HepG2 (cell line): ENCODE measurements around the gene PRM3. TPM values are rescaled to one million over a fixed set of nuclear protein-coding genes. Genes with fewer than 3 reads are reported as not detected.

Experiments used
- ARID3A ChIP-seq: IDR thresholded peaks from 2 replicates; pipeline ENCODE4 v1.6.1; 2012; ENCODE audit warnings: low read depth, low read length, improper control_type of control experiment
- BCLAF1 ChIP-seq: fragments of 450-650 bp; IDR thresholded peaks from 2 replicates; pipeline ENCODE4 v1.6.1; 2017; ENCODE audit warnings: mild to moderate bottlenecking
- CBX1 ChIP-seq: IDR thresholded peaks from one replicate; pipeline ENCODE4 v1.6.1; 2016; ENCODE audit warnings: antibody characterized with exemption, low read depth
- CSRNP1 ChIP-seq: sonication (generic); formaldehyde crosslinking; IDR thresholded peaks from 2 replicates; pipeline ENCODE4 v1.8.1; 2023; ENCODE audit warnings: mild to moderate bottlenecking, missing genetic modification reagents
- DMTF1 ChIP-seq: sonication (generic); formaldehyde crosslinking; IDR thresholded peaks from 2 replicates; pipeline ENCODE4 v1.4.0; 2020; ENCODE audit warnings: mild to moderate bottlenecking, missing genetic modification reagents
- KDM1A ChIP-seq: IDR thresholded peaks from 2 replicates; pipeline ENCODE4 v1.6.1; 2016; ENCODE audit warnings: missing compliant biosample characterization
- NBN ChIP-seq: fragments of 450-650 bp; conservative IDR thresholded peaks from 2 replicates; pipeline ENCODE4 v1.6.1; 2017
- NR2F6 ChIP-seq, 2 experiments: IDR thresholded peaks; 2 replicates each; pipeline ENCODE4 v1.6.1; 2016; ENCODE audit warnings: antibody characterized with exemption in 1 of 2, mild to moderate bottlenecking in 1 of 2
- PLRG1 ChIP-seq: fragments of 450-650 bp; conservative IDR thresholded peaks from 2 replicates; pipeline ENCODE4 v1.6.1; 2016
- SNAPC2 ChIP-seq: sonication (generic); formaldehyde crosslinking; IDR thresholded peaks from 2 replicates; pipeline ENCODE4 v1.8.1; 2022; ENCODE audit warnings: mild to moderate bottlenecking, missing genetic modification reagents
- TBX3 ChIP-seq: fragments of 450-650 bp; IDR thresholded peaks from 2 replicates; pipeline ENCODE4 v1.6.1; 2017; ENCODE audit warnings: antibody characterized with exemption, mild to moderate bottlenecking, inconsistent platforms, borderline replicate concordance
- ZFP91 ChIP-seq: sonication (generic); formaldehyde crosslinking; IDR thresholded peaks from 2 replicates; pipeline ENCODE4 v1.9.0; 2022; ENCODE audit warnings: missing genetic modification reagents, mild to moderate bottlenecking, borderline replicate concordance
- ZFYVE20 ChIP-seq: sonication (generic); formaldehyde crosslinking; IDR thresholded peaks from 2 replicates; pipeline ENCODE4 v1.8.0; 2023; ENCODE audit warnings: low read depth, mild to moderate bottlenecking, moderate library complexity, missing genetic modification reagents, borderline replicate concordance
- ZHX1 ChIP-seq: sonication (generic); formaldehyde crosslinking; IDR thresholded peaks from 2 replicates; pipeline ENCODE4 v1.8.1; 2022; ENCODE audit warnings: low read depth, mild to moderate bottlenecking, missing genetic modification reagents
- ZNF441 ChIP-seq: sonication (generic); formaldehyde crosslinking; IDR thresholded peaks from 2 replicates; pipeline ENCODE4 v1.7.0; 2021; ENCODE audit warnings: missing genetic modification reagents, borderline replicate concordance
- polyA plus RNA-seq, 8 experiments: library from polyadenylated mRNA; depleted of rRNA in 3 of 8; stranded (reverse) in 7 of 8; unstranded in 1 of 8; fragments of >200 nt; fragmentation: Illumina TruSeq in 4 of 8; extraction: Trizol in 4 of 8; gene quantifications; 2 replicates each; pipeline versions ENCODE4 v1.2.1 to v1.2.3, GENCODE V29; 2011 to 2016; ENCODE audit warnings: low read depth in 4 of 8, missing spikeins in 1 of 8, mixed read lengths in 1 of 8; ENCODE audit not compliant: insufficient read depth in 1 of 8
- total RNA-seq, 5 experiments: library from RNA; depleted of rRNA; stranded (reverse); fragments of >200 nt; fragmentation: Illumina TruSeq; extraction: Trizol; gene quantifications; 2 replicates each; pipeline ENCODE4 v1.2.3, GENCODE V29; 2016; ENCODE audit warnings: low read depth in 1 of 5

Gene PRM3
- total and polyA plus RNA-seq, 2 of the 13 experiments (the other 11 are each of a cell fraction or from before 2014, with no cell fraction given) = not detected

- TF ChIP-seq BCLAF1 = no peak
- no peak for TF ChIP-seq NBN
- peak; percentile 7 for TF ChIP-seq CBX1
- TF ChIP-seq DMTF1 = no peak
- no peak for TF ChIP-seq ZFYVE20
- no peak for TF ChIP-seq CSRNP1
- TF ChIP-seq TBX3 = 0 out of 2 replicates have a peak, but pooled peaks have one; percentile 36
- peak; percentile 84 for TF ChIP-seq NR2F6 (IDR thresholded peaks at IDR 0.05)
- TF ChIP-seq NR2F6 (CRISPR knock-in tag; IDR thresholded peaks at IDR 0.05) = peak; percentile 88
- peak; percentile 77; the same call in 1 of the 2 replicates for TF ChIP-seq ARID3A
- TF ChIP-seq KDM1A (CRISPR knock-in tag) = peak; percentile 88
- TF ChIP-seq ZHX1 = peak; percentile 71; the same call in 1 of the 2 replicates
- TF ChIP-seq ZNF441 = peak; percentile 81; the same call in 1 of the 2 replicates
- TF ChIP-seq SNAPC2 (CRISPR knock-in tag) = peak; percentile 78
- no peak for TF ChIP-seq ZFP91 (CRISPR knock-in tag)
- TF ChIP-seq PLRG1 = no peak
Observed at GRCh38 chr16:11306997-11307638, 33.7 kb upstream of the PRM3 start (continued).
